GM18873 (cell line): ENCODE data around the gene CD22.

Source experiments
- ATAC-seq: cut with Tn5 transposase; IDR thresholded peaks from one replicate; pipeline ENCODE4 v1.9.1; 2021; ENCODE audit warnings: mild to moderate bottlenecking, moderate library complexity, moderate number of reproducible peaks; ENCODE audit not compliant: unreplicated experiment, low FRiP score

Gene CD22

GRCh38 chr19:35294859-35295791, 33.9 kb upstream of the CD22 start:
- ATAC-seq, result no peak

- no peak for ATAC-seq
Measured at GRCh38 chr19:35295792-35296462, 33.1 kb upstream of the CD22 start.

- ATAC-seq, result no peak
Measured at GRCh38 chr19:35296644-35297514, 32.1 kb upstream of the CD22 start.

GRCh38 chr19:35297515-35297848, 31.5 kb upstream of the CD22 start:
- ATAC-seq, result no peak

GRCh38 chr19:35297922-35298321, 31.1 kb upstream of the CD22 start:
- ATAC-seq, result no peak

GRCh38 chr19:35298561-35298972, 30.4 kb upstream of the CD22 start:
- ATAC-seq, result no peak

GRCh38 chr19:35299523-35300338, 29.3 kb upstream of the CD22 start:
- ATAC-seq, result no peak

- ATAC-seq, result no peak
Measured at GRCh38 chr19:35300339-35300649, 28.7 kb upstream of the CD22 start.

GRCh38 chr19:35301961-35302360, 27.0 kb upstream of the CD22 start:
- ATAC-seq, result no peak

- no peak for ATAC-seq
Measured at GRCh38 chr19:35302446-35302845, 26.5 kb upstream of the CD22 start.

GRCh38 chr19:35303357-35303915, 25.6 kb upstream of the CD22 start:
- no peak for ATAC-seq

- ATAC-seq, result no peak
Measured at GRCh38 chr19:35304036-35304435, 25.0 kb upstream of the CD22 start.

GRCh38 chr19:35305181-35305580, 23.8 kb upstream of the CD22 start:
- no peak for ATAC-seq

- ATAC-seq, result no peak
Measured at GRCh38 chr19:35306473-35307246, 22.3 kb upstream of the CD22 start.

- ATAC-seq, result no peak
Measured at GRCh38 chr19:35307931-35308330, 21.1 kb upstream of the CD22 start.

GRCh38 chr19:35308910-35309309, 20.1 kb upstream of the CD22 start:
- ATAC-seq, result no peak

GRCh38 chr19:35309481-35310279, 19.3 kb upstream of the CD22 start:
- ATAC-seq, result no peak

GRCh38 chr19:35310331-35310730, 18.7 kb upstream of the CD22 start:
- no peak for ATAC-seq
